ENCODE results near the gene MCL1. TPM values are rescaled to one million over a fixed set of nuclear protein-coding genes. Genes with fewer than 3 reads are reported as not detected.
"Not testable (repeated sequence)": the region's sequence is repeated elsewhere in the genome, so short reads cannot be mapped to it uniquely, and the experiment has no call there.

Gene MCL1
- polyA plus RNA-seq, 3 donors, result 172 to 221 (median 175) TPM

- DNase-seq (ENCODE audit: low read depth in 3 of 3, low spot score in 2 of 3), result no peak
Measured at GRCh38 chr1:150603711-150604110, 24.3 kb upstream of the MCL1 start.

- DNase-seq (ENCODE audit: low read depth in 3 of 3, low spot score in 2 of 3), result not testable (repeated sequence)
Measured at GRCh38 chr1:150602372-150602771, 23.0 kb upstream of the MCL1 start.

GRCh38 chr1:150601540-150601939 is 22.1 kb upstream of the MCL1 start:
- DNase-seq (ENCODE audit: low read depth in 3 of 3, low spot score in 2 of 3), result no peak

GRCh38 chr1:150598346-150598745 is 18.9 kb upstream of the MCL1 start:
- DNase-seq (ENCODE audit: low read depth in 3 of 3, low spot score in 2 of 3), result not testable (repeated sequence)

GRCh38 chr1:150596976-150597375 is 17.6 kb upstream of the MCL1 start:
- DNase-seq (ENCODE audit: low read depth in 3 of 3, low spot score in 2 of 3), result no peak

GRCh38 chr1:150596095-150596892 is 16.9 kb upstream of the MCL1 start:
- DNase-seq (ENCODE audit: low read depth in 3 of 3, low spot score in 2 of 3), result no peak

GRCh38 chr1:150582371-150582770 is 3.0 kb upstream of the MCL1 start:
- DNase-seq (ENCODE audit: low read depth in 3 of 3, low spot score in 2 of 3), result no peak

- not testable (repeated sequence) for DNase-seq (ENCODE audit: low read depth in 3 of 3, low spot score in 2 of 3)
Measured at GRCh38 chr1:150581962-150582361, 2.6 kb upstream of the MCL1 start.

GRCh38 chr1:150581437-150581836 is 2.0 kb upstream of the MCL1 start:
- DNase-seq (ENCODE audit: low read depth in 3 of 3, low spot score in 2 of 3), result not testable (repeated sequence)

- not testable (repeated sequence) for DNase-seq (ENCODE audit: low read depth in 3 of 3, low spot score in 2 of 3)
Measured at GRCh38 chr1:150580966-150581365, 1.6 kb upstream of the MCL1 start.

GRCh38 chr1:150579945-150580642 is 684 bp upstream of the MCL1 start:
- peak in 1 of 3 donors; percentile 60 for DNase-seq (ENCODE audit: low read depth in 3 of 3, low spot score in 2 of 3)

GRCh38 chr1:150578272-150579109 is 919 bp downstream of the MCL1 start:
- DNase-seq (ENCODE audit: low read depth in 3 of 3, low spot score in 2 of 3), result peak in 1 of 3 donors; percentile 60

GRCh38 chr1:150577557-150578271 is 1.7 kb downstream of the MCL1 start:
- DNase-seq (ENCODE audit: low read depth in 3 of 3, low spot score in 2 of 3), result no peak

- DNase-seq (ENCODE audit: low read depth in 3 of 3, low spot score in 2 of 3), result no peak
Measured at GRCh38 chr1:150576794-150577556, 2.4 kb downstream of the MCL1 start.

- DNase-seq (ENCODE audit: low read depth in 3 of 3, low spot score in 2 of 3), result no peak
Measured at GRCh38 chr1:150576367-150576711, 3.1 kb downstream of the MCL1 start.

GRCh38 chr1:150575518-150576366 is 3.7 kb downstream of the MCL1 start:
- no peak for DNase-seq (ENCODE audit: low read depth in 3 of 3, low spot score in 2 of 3)

- no peak for DNase-seq (ENCODE audit: low read depth in 3 of 3, low spot score in 2 of 3)
Measured at GRCh38 chr1:150575072-150575489, 4.3 kb downstream of the MCL1 start.

- no peak for DNase-seq (ENCODE audit: low read depth in 3 of 3, low spot score in 2 of 3)
Measured at GRCh38 chr1:150574260-150575071, 4.9 kb downstream of the MCL1 start.

Measured in right renal cortex interstitium (tissue), 3 donors.